Upper lobe of left lung (tissue), 4 donors: ENCODE measurements around the gene NDUFB8.

Experiments
- EP300 ChIP-seq, 4 donors: sonication (generic); formaldehyde crosslinking; IDR thresholded peaks; one replicate each; pipeline ENCODE4 v1.5.1; 2017; ENCODE audit warnings: antibody characterized with exemption in 4 of 4, control low read depth in 2 of 4
- POLR2A ChIP-seq, 4 donors: fragments of 450-650 bp; IDR thresholded peaks; one replicate each; pipeline ENCODE4 v1.5.1; 2016 to 2017; ENCODE audit warnings: antibody characterized with exemption in 4 of 4, mild to moderate bottlenecking in 2 of 4
- TF ChIP-seq, protein P1 (sequence below), 6 experiments: fragments of 450-650 bp in 4 of 6; fragments of 200-600 bp in 2 of 6; sonication (generic) in 2 of 6; IDR thresholded peaks; one replicate each; pipeline ENCODE4 v1.5.1; 2016 to 2019; ENCODE audit warnings: antibody characterized with exemption in 6 of 6

DNA sequence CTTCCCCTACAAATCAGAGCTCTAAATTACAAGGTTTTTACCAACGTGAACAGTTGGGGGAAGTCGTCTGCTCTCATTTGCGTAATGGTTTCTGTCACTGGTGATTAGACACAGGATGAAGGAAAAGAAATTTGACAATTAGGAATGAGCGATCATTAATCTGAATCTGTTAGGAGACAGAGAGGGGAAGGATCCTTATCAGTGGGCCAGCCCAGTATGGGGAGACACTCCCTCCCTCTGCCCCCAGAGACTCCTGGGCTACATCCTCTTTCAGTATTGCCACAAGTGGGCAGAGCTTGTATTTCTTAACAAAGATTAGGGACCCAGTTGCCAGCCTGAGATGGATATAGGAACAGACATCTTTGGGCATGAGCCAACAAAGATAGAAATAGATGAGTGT lies 21.5 kb upstream of the NDUFB8 start:
- TF ChIP-seq, protein P1, sequence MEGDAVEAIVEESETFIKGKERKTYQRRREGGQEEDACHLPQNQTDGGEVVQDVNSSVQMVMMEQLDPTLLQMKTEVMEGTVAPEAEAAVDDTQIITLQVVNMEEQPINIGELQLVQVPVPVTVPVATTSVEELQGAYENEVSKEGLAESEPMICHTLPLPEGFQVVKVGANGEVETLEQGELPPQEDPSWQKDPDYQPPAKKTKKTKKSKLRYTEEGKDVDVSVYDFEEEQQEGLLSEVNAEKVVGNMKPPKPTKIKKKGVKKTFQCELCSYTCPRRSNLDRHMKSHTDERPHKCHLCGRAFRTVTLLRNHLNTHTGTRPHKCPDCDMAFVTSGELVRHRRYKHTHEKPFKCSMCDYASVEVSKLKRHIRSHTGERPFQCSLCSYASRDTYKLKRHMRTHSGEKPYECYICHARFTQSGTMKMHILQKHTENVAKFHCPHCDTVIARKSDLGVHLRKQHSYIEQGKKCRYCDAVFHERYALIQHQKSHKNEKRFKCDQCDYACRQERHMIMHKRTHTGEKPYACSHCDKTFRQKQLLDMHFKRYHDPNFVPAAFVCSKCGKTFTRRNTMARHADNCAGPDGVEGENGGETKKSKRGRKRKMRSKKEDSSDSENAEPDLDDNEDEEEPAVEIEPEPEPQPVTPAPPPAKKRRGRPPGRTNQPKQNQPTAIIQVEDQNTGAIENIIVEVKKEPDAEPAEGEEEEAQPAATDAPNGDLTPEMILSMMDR (IDR thresholded peaks at IDR 0.05): no peak
- TF ChIP-seq EP300 (IDR thresholded peaks at IDR 0.05) (no peak), POLR2A (IDR thresholded peaks at IDR 0.05) (no peak)
